GM12892 (cell line): ENCODE data around the gene ZNF280C.

Experiments
- POLR2A ChIP-seq: IDR thresholded peaks from 2 replicates; pipeline ENCODE4 v1.6.1; 2011; ENCODE audit warnings: low read depth, low read length, control low read depth
- POLR2AphosphoS5 ChIP-seq: IDR thresholded peaks from 2 replicates; pipeline ENCODE4 v1.6.1; 2011; ENCODE audit warnings: low read depth, low read length, control low read depth
- TAF1 ChIP-seq: IDR thresholded peaks from 2 replicates; pipeline ENCODE4 v1.6.1; 2011; ENCODE audit warnings: low read depth, mild to moderate bottlenecking, control low read depth, low read length, borderline replicate concordance

DNA sequence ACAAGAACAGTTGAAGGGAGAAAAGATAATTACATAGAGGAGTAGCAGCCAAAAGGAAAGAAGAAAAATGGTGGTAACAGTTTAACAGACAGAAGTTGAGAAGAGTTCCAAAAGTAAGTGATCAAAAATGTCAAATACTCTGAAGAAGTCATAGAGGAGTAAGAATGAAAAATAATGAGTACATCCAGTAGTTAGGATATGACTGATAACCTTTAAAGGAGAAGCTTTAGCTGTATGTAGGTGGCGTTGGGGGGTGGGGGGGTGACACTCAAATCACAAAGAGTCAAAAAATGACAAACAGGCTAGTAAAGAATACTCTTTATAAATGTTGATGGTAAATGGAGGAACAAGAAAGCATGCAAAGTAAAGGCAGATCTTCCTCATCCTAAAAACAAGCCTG is 56.3 kb downstream of the ZNF280C start:
- TF ChIP-seq POLR2A: no peak
- TF ChIP-seq POLR2AphosphoS5: no peak
- no peak for TF ChIP-seq TAF1
